ENCODE data around the gene AVPI1. TPM values are rescaled to one million over a fixed set of nuclear protein-coding genes. Genes with fewer than 3 reads are reported as not detected.

AVPI1 gene
- total RNA-seq, 1 donor from 2014 or later = 5.6 TPM

- H3K4me2 ChIP-seq (ENCODE audit: low read length) = peak overlapping the region; percentile 72
- Mint-ChIP-seq H3K27ac (ENCODE audit: unreplicated experiment) (peak overlapping the region; percentile 97), H3K36me3 (ENCODE audit: low read depth, unreplicated experiment) (peaks cover 21% of the 10 kb centered on the region), H3K4me3 (ENCODE audit: unreplicated experiment) (peak overlapping the region; percentile 70), H3K27me3 (ENCODE audit: low read depth, unreplicated experiment) (no peaks in the 10 kb centered on the region), H3K4me1 (ENCODE audit: low read depth, unreplicated experiment) (peaks cover 25% of the 10 kb centered on the region), H3K9me3 (ENCODE audit: unreplicated experiment) (no peaks in the 10 kb centered on the region)
- peaks cover 45% of the 10 kb centered on the region for H3K79me2 ChIP-seq (ENCODE audit: insufficient read depth, low read length)
- peak overlapping the region; percentile 85 for H3K27ac ChIP-seq (ENCODE audit: low read depth, low read length)
- peak overlapping the region; percentile 23 for H3K4me3 ChIP-seq (ENCODE audit: insufficient read depth, low read depth, low read length)
- no peaks in the 10 kb centered on the region for H3K9me3 ChIP-seq (ENCODE audit: insufficient read depth, low read depth, low read length)
- FAIRE-seq (peak; percentile 89), DNase-seq (ENCODE audit: low read depth) (peak; percentile 95)
- H3K36me3 ChIP-seq (ENCODE audit: insufficient read depth, low read length) = peaks cover 25% of the 10 kb centered on the region
- peak overlapping the region; percentile 22 for H2AFZ ChIP-seq (ENCODE audit: low read depth, low read length)
- H3K4me1 ChIP-seq (ENCODE audit: insufficient read depth, low read length) = peaks cover 20% of the 10 kb centered on the region
- H4K20me1 ChIP-seq (ENCODE audit: insufficient read depth, low read length) = peaks cover 2% of the 10 kb centered on the region
- H3K27me3 ChIP-seq (ENCODE audit: insufficient read depth, low read length) = no peaks in the 10 kb centered on the region
- H3K9ac ChIP-seq (ENCODE audit: low read length) = peak overlapping the region; percentile 59
- TF ChIP-seq EZH2 (IDR thresholded peaks at IDR 0.05; ENCODE audit: insufficient read depth, low read length) = no peak
- TF ChIP-seq CTCF (IDR thresholded peaks at IDR 0.05; ENCODE audit: insufficient read depth, low read depth, low read length) = no peak
Measured at GRCh38 chr10:97648562-97649404, 38.3 kb downstream of the AVPI1 start.

GRCh38 chr10:97647556-97647955, 39.5 kb downstream of the AVPI1 start:
- Mint-ChIP-seq H3K4me3 (ENCODE audit: unreplicated experiment) (no peak overlapping the region), H3K27me3 (ENCODE audit: low read depth, unreplicated experiment) (no peaks in the 10 kb centered on the region), H3K27ac (ENCODE audit: unreplicated experiment) (no peak overlapping the region), H3K36me3 (ENCODE audit: low read depth, unreplicated experiment) (peaks cover 15% of the 10 kb centered on the region), H3K4me1 (ENCODE audit: low read depth, unreplicated experiment) (peaks cover 33% of the 10 kb centered on the region), H3K9me3 (ENCODE audit: unreplicated experiment) (no peaks in the 10 kb centered on the region)
- Histone ChIP-seq H3K27me3 (ENCODE audit: insufficient read depth, low read length) (no peaks in the 10 kb centered on the region), H3K4me1 (ENCODE audit: insufficient read depth, low read length) (peaks cover 22% of the 10 kb centered on the region), H3K4me3 (ENCODE audit: insufficient read depth, low read depth, low read length) (no peak overlapping the region), H3K27ac (ENCODE audit: low read depth, low read length) (no peak overlapping the region), H3K36me3 (ENCODE audit: insufficient read depth, low read length) (peaks cover 17% of the 10 kb centered on the region), H3K4me2 (ENCODE audit: low read length) (peak overlapping the region; percentile 44), H2AFZ (ENCODE audit: low read depth, low read length) (no peak overlapping the region), H3K9me3 (ENCODE audit: insufficient read depth, low read depth, low read length) (no peaks in the 10 kb centered on the region), H3K9ac (ENCODE audit: low read length) (no peak overlapping the region), H4K20me1 (ENCODE audit: insufficient read depth, low read length) (peaks cover 14% of the 10 kb centered on the region), H3K79me2 (ENCODE audit: insufficient read depth, low read length) (peaks cover 57% of the 10 kb centered on the region)
- DNase-seq (ENCODE audit: low read depth) (peak; percentile 51), FAIRE-seq (peak; percentile 26)
- TF ChIP-seq CTCF (IDR thresholded peaks at IDR 0.05; ENCODE audit: insufficient read depth, low read depth, low read length) (no peak), EZH2 (IDR thresholded peaks at IDR 0.05; ENCODE audit: insufficient read depth, low read length) (no peak)

- Histone ChIP-seq H3K27me3 (ENCODE audit: insufficient read depth, low read length) (no peaks in the 10 kb centered on the region), H3K9me3 (ENCODE audit: insufficient read depth, low read depth, low read length) (no peaks in the 10 kb centered on the region), H2AFZ (ENCODE audit: low read depth, low read length) (no peak overlapping the region), H3K9ac (ENCODE audit: low read length) (no peak overlapping the region), H3K4me3 (ENCODE audit: insufficient read depth, low read depth, low read length) (no peak overlapping the region), H3K4me1 (ENCODE audit: insufficient read depth, low read length) (peaks cover 29% of the 10 kb centered on the region), H3K27ac (ENCODE audit: low read depth, low read length) (no peak overlapping the region), H3K36me3 (ENCODE audit: insufficient read depth, low read length) (peaks cover 9% of the 10 kb centered on the region), H4K20me1 (ENCODE audit: insufficient read depth, low read length) (peaks cover 29% of the 10 kb centered on the region), H3K79me2 (ENCODE audit: insufficient read depth, low read length) (peaks cover 56% of the 10 kb centered on the region), H3K4me2 (ENCODE audit: low read length) (no peak overlapping the region)
- TF ChIP-seq CTCF (IDR thresholded peaks at IDR 0.05; ENCODE audit: insufficient read depth, low read depth, low read length) (no peak), EZH2 (IDR thresholded peaks at IDR 0.05; ENCODE audit: insufficient read depth, low read length) (no peak)
- DNase-seq (ENCODE audit: low read depth) (no peak), FAIRE-seq (no peak)
- Mint-ChIP-seq H3K36me3 (ENCODE audit: low read depth, unreplicated experiment) (peaks cover 12% of the 10 kb centered on the region), H3K4me3 (ENCODE audit: unreplicated experiment) (no peak overlapping the region), H3K27me3 (ENCODE audit: low read depth, unreplicated experiment) (no peaks in the 10 kb centered on the region), H3K27ac (ENCODE audit: unreplicated experiment) (no peak overlapping the region), H3K4me1 (ENCODE audit: low read depth, unreplicated experiment) (peaks cover 25% of the 10 kb centered on the region), H3K9me3 (ENCODE audit: unreplicated experiment) (no peaks in the 10 kb centered on the region)
Measured at GRCh38 chr10:97644936-97645335, 42.1 kb downstream of the AVPI1 start.

Measured in astrocyte (in vitro differentiated cells and primary cell).